Measurements from ENCODE around the gene SYDE2.
"Not testable (repeated sequence)": the region's sequence is repeated elsewhere in the genome, so short reads cannot be mapped to it uniquely, and the experiment has no call there.

Gene SYDE2

GRCh38 chr1:85158910-85159309 lies 41.9 kb downstream of the SYDE2 start:
- no peak for DNase-seq

- DNase-seq: no peak
Observed at GRCh38 chr1:85157436-85157835, 43.4 kb downstream of the SYDE2 start.

- no peak for DNase-seq
Observed at GRCh38 chr1:85153149-85153891, 47.5 kb downstream of the SYDE2 start.

- DNase-seq: no peak
Observed at GRCh38 chr1:85151446-85151845, 49.4 kb downstream of the SYDE2 start.

- DNase-seq: no peak
Observed at GRCh38 chr1:85149805-85150204, 51.0 kb downstream of the SYDE2 start.

GRCh38 chr1:85148524-85149250 lies 52.1 kb downstream of the SYDE2 start:
- no peak for DNase-seq

GRCh38 chr1:85146972-85147359 lies 53.9 kb downstream of the SYDE2 start:
- no peak for DNase-seq

- DNase-seq: not testable (repeated sequence)
Observed at GRCh38 chr1:85146298-85146971, 54.4 kb downstream of the SYDE2 start.

- DNase-seq: no peak
Observed at GRCh38 chr1:85144351-85144750, 56.5 kb downstream of the SYDE2 start.

GRCh38 chr1:85142753-85143152 lies 58.1 kb downstream of the SYDE2 start:
- no peak for DNase-seq

- DNase-seq: not testable (repeated sequence)
Observed at GRCh38 chr1:85138439-85138838, 62.4 kb downstream of the SYDE2 start.

- no peak for DNase-seq
Observed at GRCh38 chr1:85137660-85138059, 63.2 kb downstream of the SYDE2 start.

GRCh38 chr1:85135392-85135798 lies 65.4 kb downstream of the SYDE2 start:
- DNase-seq: no peak

GRCh38 chr1:85134583-85135391 lies 66.0 kb downstream of the SYDE2 start:
- DNase-seq: no peak

GRCh38 chr1:85133565-85134159 lies 67.2 kb downstream of the SYDE2 start:
- no peak for DNase-seq

GRCh38 chr1:85132078-85132720 lies 68.6 kb downstream of the SYDE2 start:
- DNase-seq: no peak

GRCh38 chr1:85128316-85128715 lies 72.5 kb downstream of the SYDE2 start:
- DNase-seq: no peak

GRCh38 chr1:85125891-85126290 lies 74.9 kb downstream of the SYDE2 start:
- DNase-seq: no peak

- DNase-seq: no peak
Observed at GRCh38 chr1:85124091-85124490, 76.7 kb downstream of the SYDE2 start.

- DNase-seq: no peak
Observed at GRCh38 chr1:85122169-85122568, 78.6 kb downstream of the SYDE2 start.

- DNase-seq: no peak
Observed at GRCh38 chr1:85121744-85122143, 79.1 kb downstream of the SYDE2 start.

GRCh38 chr1:85118751-85119150 lies 82.1 kb downstream of the SYDE2 start:
- DNase-seq: no peak

Measured in cortex of kidney (tissue), 1 donor.